GM21360 (cell line): ENCODE results near the gene COL6A2.
"Not testable (repeated sequence)": the region's sequence is repeated elsewhere in the genome, so short reads cannot be mapped to it uniquely, and the experiment has no call there.

ENCODE experiments used
- ATAC-seq: cut with Tn5 transposase; IDR thresholded peaks from one replicate; pipeline ENCODE4 v1.9.1; 2021; ENCODE audit warnings: mild to moderate bottlenecking, moderate library complexity; ENCODE audit not compliant: unreplicated experiment

COL6A2 gene

GRCh38 chr21:46060596-46061061 is 37.3 kb upstream of the COL6A2 start:
- ATAC-seq = no peak

DNA sequence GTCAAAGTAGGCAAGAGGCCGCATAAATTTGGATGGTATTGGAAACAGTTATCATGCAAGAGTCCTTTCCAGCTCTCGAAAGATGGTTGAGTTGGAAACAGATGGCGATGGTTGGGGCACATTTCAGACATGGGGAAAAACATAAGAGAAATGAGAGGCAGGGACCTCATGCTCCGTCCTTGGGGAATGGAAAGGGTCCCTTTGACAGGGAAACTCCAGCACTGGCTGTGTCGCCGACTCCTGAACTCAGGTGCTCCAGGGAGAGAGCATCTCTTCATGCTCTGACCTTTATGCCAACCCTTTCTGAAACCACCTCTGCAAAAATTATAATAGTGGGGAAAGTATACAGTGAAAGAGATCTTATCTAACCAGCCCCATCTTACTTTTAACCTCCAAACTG is 36.8 kb upstream of the COL6A2 start:
- ATAC-seq = no peak

- ATAC-seq = no peak
Measured at GRCh38 chr21:46061518-46061917, 36.4 kb upstream of the COL6A2 start.

DNA sequence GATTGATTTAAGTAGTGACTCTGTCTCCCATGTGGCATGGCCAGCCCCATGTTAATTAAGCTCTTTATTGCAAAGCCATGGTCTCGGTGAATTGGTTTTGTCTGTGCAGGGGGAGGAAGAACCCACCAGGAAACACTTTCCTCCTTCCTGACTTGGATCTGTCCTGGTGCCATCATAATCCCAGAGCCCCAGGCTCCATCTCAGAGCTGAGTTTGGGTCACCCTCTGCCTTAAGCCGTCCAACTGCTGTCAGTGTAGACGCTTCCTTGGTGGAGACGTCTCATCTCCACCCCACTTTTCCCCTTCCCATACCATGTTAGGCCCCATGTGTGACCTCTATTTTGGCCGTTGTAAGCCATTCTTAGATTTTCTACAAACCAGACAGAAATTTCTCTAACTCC is 36.0 kb upstream of the COL6A2 start:
- ATAC-seq = no peak

DNA sequence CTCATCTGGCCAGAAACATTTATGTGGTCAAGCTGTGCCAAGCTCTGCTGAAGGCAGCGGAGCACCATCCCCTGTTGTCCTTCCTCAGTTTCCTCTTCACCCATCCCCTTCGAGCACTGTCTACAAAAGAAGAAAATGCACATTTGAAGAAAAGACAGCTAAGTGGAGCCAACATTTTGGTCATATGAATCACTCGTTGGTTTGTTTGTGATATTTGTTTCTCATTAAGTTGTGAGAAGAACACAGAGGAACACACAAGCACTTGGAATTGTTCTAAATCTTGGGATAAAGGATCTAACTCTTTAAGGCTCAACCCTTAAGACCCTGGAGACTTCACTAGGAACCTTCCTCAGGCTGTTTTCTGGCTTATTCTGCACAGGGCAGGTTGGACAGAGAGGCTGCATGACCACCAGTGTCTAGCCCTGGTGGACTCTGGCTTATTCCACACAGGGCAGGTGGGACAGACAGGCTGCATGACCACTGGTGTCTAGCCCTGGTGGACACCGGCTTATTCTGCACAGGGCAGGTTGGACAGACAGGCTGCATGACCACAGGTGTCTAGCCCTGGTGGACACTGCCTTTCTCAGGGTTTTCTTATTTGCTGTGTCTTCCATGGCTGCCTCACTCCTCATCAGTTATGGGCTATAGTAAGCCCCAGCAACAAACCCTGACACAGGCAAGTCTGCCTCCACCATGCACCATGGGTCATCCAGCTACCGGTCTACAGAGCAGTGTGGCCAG is 35.3 kb upstream of the COL6A2 start:
- no peak for ATAC-seq

GRCh38 chr21:46063227-46063626 is 34.7 kb upstream of the COL6A2 start:
- ATAC-seq = no peak

GRCh38 chr21:46063734-46064680 is 33.9 kb upstream of the COL6A2 start:
- no peak for ATAC-seq

DNA sequence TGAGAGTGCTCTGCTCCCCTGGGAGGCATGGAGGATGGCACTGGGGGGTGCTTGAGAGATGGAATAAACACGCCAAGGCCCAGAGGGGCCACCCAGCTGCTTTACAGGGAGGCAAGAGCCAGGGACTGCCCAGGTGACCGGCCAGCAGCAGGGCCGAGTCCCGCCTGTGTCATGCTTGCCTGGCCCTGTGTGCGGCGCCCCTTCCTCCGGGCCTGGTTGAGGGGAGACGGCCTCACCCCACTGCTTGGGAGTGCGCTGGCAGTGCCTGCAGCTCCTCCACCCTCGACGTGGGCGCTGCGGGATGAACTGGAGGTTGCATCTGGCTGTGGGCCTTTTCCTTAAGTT is 33.1 kb upstream of the COL6A2 start:
- no peak for ATAC-seq

GRCh38 chr21:46065215-46065913 is 32.5 kb upstream of the COL6A2 start:
- ATAC-seq = no peak

- ATAC-seq = no peak
Measured at GRCh38 chr21:46065914-46066551, 31.9 kb upstream of the COL6A2 start.

DNA sequence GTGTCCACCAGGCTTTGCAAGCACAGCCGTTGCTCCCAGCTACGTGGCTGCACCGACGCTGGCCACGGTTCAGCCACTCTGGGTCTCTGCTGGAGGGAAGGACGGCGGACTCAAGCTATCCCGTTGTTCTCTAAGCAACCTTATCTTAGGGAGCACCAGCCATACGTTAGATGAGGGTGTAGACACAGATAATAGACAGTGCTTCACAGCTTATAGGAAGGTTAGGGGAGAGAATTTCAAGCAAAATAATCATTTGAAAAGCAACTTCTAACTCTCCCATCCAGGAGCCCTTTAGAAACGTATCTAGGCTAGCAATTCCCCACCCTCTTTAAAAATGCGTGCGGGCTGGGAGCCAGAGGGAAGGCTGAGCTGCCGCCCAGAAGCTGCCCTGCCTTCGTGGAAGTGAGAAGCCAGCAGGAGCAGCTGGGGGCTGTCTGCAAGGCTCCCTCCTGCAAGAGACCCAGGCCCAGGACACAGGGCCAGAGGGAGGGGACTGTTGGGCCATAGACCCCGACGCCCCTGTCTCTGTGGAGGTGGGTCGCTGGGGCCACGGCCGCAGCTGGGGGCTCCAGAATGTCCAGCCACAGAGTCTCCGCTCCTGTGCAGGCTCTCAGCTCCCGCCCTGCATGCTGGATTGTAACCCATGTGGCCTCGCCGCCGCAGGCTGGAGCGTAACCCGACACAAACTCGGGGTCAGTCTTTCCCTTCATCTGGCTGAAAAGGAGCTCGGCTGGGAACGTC is 31.2 kb upstream of the COL6A2 start:
- no peak for ATAC-seq

DNA sequence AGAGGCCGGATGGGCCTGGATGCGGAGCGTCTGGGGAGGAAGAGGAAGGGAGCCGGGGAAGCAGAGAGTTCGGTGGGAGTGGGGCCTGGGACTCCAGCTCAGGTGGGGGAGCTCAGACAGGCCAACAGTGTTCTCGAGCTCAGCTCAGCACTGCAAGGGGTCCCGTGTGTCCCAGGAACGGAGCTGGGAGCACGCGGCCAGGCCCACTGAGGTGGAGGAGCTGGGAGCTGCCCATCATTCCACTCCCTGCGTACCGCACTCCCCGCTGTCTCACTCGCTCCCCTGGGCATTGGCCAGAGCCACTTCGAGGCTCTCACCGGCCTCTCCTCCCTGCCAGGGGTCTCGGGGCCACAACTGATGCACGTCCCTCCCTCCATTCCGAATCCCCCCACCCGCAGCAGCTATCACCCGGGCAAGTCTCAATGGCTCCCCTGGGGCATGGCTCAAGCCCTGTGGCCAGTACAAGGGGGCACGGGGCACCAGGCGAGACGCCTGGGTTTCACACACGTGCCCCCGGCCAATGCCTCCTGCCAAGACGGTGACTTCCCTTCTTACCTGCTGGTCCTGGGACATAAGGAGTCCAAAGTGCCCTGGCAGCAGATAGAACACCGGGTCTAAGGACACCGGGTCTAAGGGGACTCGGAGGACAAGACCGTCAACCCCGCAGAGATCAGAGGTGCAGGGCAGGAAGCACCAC is 30.3 kb upstream of the COL6A2 start:
- ATAC-seq = no peak

DNA sequence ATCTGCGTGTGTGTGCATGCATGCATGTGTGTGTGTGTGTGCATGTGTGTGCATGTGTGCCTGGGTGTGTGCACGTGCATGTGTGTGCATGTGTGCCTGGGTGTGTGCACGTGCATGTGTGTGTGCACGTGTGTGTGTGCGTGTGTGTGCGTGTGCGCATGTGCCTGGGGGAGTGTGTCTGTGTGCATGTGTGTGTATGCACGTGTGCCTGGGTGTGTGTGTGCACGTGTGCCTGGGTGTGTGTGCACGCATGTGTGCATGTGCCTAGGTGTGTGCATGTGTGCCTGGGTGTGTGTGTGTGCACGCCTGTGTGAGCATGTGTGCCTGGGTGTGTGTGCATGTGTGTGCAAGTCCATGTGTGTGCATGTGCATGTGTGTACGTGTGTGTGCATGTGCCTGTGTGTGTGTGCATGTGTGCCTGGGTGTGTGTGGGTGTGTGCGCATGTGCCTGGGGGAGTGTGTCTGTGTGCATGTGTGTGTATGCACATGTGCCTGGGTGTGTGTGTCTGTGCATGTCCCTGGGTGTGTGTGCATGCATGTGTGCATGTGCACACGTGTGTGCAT is 29.3 kb upstream of the COL6A2 start:
- no peak for ATAC-seq

DNA sequence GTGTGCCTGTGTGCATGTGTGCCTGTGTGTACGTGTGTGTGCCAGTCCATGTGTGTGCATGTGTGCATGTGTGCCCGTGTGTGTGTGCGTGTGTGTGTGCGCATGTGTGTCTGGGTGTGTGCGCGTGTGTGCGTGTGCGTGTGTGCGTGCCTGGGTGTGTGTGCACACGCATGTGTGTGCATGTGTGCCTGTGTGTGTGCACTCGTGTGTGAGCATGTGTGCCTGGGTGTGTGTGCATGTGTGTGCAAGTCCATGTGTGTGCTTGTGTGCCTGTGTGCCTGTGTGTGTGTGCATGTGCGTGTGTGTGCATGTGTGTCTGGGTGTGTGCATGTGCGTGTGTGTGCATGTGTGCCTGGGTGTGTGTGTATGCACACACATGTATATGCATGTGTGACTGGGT is 28.7 kb upstream of the COL6A2 start:
- ATAC-seq = no peak

- ATAC-seq = no peak
Measured at GRCh38 chr21:46069719-46070279, 28.1 kb upstream of the COL6A2 start.

DNA sequence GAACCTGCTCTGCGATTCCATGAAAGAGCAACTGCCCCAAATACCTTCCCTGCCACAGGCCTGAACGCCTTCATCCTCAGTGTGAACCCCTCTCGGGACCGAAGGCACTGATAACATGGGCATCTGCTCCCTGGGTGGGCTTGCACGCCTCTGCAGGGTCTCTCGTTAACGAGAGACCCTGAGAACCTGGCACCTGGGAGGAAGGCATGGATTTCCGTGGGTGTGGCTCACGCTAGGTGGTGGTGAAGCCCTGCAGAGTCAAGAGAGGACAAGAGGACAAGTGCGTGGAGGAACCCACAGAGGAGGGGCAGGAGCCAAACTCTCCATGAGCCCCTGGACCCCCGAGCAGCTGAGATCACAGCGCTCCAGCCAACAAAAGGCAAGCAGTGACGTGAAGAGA is 26.8 kb upstream of the COL6A2 start:
- ATAC-seq = no peak

GRCh38 chr21:46076724-46077123 is 21.2 kb upstream of the COL6A2 start:
- not testable (repeated sequence) for ATAC-seq

- no peak for ATAC-seq
Measured at GRCh38 chr21:46077674-46078101, 20.2 kb upstream of the COL6A2 start.
